ENCODE measurements around the gene RAD50. TPM values are rescaled to one million over a fixed set of nuclear protein-coding genes. Genes with fewer than 3 reads are reported as not detected.

Gene RAD50
- total and polyA plus RNA-seq, 10 of the 15 experiments (the other 5 are each of a cell fraction or from before 2014, with no cell fraction given) = 12.8 to 68.6 (median 47.0) TPM

- TF ChIP-seq BMI1 (IDR thresholded peaks at IDR 0.05; ENCODE audit: borderline replicate concordance) (no peak), ZNF24 (IDR thresholded peaks at IDR 0.05) (peak; percentile 81), TCF3 (IDR thresholded peaks at IDR 0.05; ENCODE audit: borderline replicate concordance, insufficient read depth, low read depth, low read length) (0 out of 2 replicates have a peak, but pooled peaks have one; percentile 19), SMAD1 (IDR thresholded peaks at IDR 0.05; ENCODE audit: low read depth, partially characterized antibody) (no peak), PRDM15 (CRISPR knock-in tag; IDR thresholded peaks at IDR 0.05) (no peak), STAT1 (conservative IDR thresholded peaks at IDR 0.05) (no peak), EZH2 (IDR thresholded peaks at IDR 0.05; ENCODE audit: borderline replicate concordance, control insufficient read depth, low read depth, low read length) (no peak), YY1 (IDR thresholded peaks at IDR 0.05; ENCODE audit: low read depth, low read length) (no peak), CBX3 (IDR thresholded peaks at IDR 0.05; ENCODE audit: borderline replicate concordance, low read depth) (no peak), ATF7 (IDR thresholded peaks at IDR 0.05; ENCODE audit: low read depth) (peak; percentile 25; the same call in 1 of the 2 replicates), ASH2L (IDR thresholded peaks at IDR 0.05; ENCODE audit: borderline replicate concordance, low read depth) (no peak), YBX1 (IDR thresholded peaks at IDR 0.05) (no peak), SKIL (IDR thresholded peaks at IDR 0.05; ENCODE audit: low read depth, poor library complexity, severe bottlenecking) (peak; percentile 78)
- TF ChIP-seq, protein P1, sequence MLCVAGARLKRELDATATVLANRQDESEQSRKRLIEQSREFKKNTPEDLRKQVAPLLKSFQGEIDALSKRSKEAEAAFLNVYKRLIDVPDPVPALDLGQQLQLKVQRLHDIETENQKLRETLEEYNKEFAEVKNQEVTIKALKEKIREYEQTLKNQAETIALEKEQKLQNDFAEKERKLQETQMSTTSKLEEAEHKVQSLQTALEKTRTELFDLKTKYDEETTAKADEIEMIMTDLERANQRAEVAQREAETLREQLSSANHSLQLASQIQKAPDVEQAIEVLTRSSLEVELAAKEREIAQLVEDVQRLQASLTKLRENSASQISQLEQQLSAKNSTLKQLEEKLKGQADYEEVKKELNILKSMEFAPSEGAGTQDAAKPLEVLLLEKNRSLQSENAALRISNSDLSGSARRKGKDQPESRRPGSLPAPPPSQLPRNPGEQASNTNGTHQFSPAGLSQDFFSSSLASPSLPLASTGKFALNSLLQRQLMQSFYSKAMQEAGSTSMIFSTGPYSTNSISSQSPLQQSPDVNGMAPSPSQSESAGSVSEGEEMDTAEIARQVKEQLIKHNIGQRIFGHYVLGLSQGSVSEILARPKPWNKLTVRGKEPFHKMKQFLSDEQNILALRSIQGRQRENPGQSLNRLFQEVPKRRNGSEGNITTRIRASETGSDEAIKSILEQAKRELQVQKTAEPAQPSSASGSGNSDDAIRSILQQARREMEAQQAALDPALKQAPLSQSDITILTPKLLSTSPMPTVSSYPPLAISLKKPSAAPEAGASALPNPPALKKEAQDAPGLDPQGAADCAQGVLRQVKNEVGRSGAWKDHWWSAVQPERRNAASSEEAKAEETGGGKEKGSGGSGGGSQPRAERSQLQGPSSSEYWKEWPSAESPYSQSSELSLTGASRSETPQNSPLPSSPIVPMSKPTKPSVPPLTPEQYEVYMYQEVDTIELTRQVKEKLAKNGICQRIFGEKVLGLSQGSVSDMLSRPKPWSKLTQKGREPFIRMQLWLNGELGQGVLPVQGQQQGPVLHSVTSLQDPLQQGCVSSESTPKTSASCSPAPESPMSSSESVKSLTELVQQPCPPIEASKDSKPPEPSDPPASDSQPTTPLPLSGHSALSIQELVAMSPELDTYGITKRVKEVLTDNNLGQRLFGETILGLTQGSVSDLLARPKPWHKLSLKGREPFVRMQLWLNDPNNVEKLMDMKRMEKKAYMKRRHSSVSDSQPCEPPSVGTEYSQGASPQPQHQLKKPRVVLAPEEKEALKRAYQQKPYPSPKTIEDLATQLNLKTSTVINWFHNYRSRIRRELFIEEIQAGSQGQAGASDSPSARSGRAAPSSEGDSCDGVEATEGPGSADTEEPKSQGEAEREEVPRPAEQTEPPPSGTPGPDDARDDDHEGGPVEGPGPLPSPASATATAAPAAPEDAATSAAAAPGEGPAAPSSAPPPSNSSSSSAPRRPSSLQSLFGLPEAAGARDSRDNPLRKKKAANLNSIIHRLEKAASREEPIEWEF (IDR thresholded peaks at IDR 0.05; ENCODE audit: insufficient replicate concordance, low read depth, low read length) = no peak
- TF ChIP-seq, protein P2, sequence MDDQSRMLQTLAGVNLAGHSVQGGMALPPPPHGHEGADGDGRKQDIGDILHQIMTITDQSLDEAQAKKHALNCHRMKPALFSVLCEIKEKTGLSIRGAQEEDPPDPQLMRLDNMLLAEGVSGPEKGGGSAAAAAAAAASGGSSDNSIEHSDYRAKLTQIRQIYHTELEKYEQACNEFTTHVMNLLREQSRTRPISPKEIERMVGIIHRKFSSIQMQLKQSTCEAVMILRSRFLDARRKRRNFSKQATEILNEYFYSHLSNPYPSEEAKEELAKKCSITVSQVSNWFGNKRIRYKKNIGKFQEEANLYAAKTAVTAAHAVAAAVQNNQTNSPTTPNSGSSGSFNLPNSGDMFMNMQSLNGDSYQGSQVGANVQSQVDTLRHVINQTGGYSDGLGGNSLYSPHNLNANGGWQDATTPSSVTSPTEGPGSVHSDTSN (IDR thresholded peaks at IDR 0.05; ENCODE audit: insufficient replicate concordance, low read depth, low read length) = no peak
- TF ChIP-seq, protein P3, sequence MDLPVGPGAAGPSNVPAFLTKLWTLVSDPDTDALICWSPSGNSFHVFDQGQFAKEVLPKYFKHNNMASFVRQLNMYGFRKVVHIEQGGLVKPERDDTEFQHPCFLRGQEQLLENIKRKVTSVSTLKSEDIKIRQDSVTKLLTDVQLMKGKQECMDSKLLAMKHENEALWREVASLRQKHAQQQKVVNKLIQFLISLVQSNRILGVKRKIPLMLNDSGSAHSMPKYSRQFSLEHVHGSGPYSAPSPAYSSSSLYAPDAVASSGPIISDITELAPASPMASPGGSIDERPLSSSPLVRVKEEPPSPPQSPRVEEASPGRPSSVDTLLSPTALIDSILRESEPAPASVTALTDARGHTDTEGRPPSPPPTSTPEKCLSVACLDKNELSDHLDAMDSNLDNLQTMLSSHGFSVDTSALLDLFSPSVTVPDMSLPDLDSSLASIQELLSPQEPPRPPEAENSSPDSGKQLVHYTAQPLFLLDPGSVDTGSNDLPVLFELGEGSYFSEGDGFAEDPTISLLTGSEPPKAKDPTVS (IDR thresholded peaks at IDR 0.05; ENCODE audit: low read depth, low read length) = no peak
Observed at GRCh38 chr5:132635873-132636272, 79.1 kb downstream of the RAD50 start (continued).

Measured in GM12878 (cell line).